Endothelial cell of hepatic sinusoid (primary cell): ENCODE data around the gene STX12.

Experiments used
- in situ Hi-C: cut with HindIII; loops from 2 replicates; pipeline ENCODE4 v1.10.0; 2017; ENCODE audit warnings: low sequenced_read_pairs

STX12 gene

DNA sequence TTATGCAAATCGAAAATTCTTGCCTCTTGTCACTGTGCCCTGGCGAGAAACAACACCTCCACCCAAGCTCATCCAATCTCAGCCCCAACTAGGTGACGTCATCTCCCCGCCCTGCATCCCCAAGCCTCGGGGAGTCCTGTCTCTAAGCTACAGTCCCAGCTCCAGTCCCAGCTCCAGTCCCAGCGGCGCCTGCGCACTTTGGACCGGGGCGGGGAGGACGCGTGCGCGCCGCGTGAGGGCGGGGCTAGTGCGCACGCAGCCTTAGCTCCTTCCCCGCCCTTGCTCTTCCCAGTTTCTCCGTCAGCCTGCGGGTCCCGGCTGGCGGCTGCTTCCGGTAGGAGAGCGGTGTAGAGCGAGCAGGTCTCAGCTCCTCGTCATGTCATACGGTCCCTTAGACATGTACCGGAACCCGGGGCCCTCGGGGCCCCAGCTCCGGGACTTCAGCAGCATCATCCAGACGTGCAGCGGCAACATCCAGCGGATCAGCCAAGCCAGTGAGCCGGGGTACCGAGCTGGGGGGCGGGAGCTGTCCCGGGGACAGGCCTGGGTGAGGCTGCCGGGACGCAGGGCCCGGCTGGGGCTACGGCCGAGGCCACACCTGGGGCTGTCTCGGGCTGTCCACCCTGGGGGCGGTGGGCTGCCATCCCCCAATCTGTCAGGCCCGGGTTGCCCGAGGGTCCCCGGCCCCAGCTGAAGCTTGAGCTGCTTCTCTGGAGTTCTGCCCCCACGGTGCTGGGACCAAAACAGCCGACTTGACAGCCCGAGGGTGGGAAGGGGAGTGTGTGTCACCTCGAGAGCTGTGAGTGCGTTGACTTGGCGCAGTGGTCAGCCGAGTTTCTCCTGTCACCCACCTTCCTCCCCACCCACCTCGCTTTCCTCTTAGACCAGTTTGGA, at the start of gene STX12:
Gene STX12 (plus strand): TSS at position 288 of the 894 bp plus-strand sequence. CDS start 89 bp downstream, at position 377.
- in situ Hi-C loops = no loop called here

DNA sequence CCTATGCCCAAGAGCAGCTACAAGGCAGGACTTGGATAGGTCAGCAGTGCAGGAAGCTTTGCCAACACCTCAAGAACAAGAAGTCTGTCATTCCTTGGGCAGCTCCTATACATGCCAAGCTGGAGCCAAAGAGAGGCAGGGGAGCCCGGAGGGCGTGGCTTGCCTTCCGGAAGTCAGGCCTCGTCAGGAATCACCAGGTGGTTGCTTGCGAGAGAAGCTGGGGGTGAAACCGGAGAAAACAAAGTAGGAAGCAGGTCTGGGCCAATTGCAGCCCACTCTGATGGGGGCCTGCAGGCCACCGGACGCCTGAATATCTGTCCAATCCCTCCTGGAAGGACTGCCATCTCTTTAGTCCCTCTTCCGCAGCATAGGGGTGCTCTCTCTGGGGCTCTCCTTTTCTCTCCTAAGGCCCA, 48.1 kb upstream of the STX12 start:
- in situ Hi-C loops = no loop called here

DNA sequence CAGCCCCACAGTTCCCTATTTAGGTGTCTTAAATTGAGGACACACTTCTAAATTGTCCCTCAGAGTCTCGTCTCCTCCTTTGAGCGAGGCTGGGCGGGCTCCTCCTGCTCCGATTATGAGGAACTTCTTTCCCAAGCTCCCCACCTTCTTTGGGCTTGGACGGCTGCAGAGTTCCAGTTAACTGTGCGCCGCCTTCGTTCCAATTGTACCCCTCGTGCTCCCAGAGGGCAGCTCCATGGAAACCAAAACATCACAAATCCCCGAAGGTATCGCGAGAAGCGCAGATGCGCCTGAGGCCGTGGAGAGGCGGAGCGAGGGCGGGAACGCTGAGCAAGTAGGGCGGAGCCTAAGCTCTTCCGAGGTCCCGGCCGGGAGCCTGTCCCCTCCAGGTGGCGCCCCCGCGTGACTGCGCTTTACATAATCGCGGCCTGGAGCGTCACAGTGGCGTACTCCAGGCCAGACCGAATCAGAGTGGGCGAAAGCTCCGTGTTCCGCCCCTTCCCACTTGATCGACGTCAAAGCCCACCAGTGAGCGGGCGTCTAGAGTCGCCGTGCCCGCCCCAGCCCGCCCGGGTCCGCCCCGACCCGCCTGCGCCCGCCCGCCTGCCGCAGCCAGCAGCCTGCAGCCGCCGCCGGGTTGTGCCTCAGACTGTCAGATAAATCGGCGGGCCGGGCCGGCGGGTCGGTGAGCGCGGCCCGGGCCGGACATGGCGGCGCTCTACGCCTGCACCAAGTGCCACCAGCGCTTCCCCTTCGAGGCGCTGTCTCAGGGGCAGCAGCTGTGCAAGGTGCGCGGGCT, 47.4 kb upstream of the STX12 start, which contains the start of gene FAM76A:
Gene FAM76A (plus strand): TSS at position 588 of the 799 bp plus-strand sequence. CDS start 120 bp downstream, at position 708.
- in situ Hi-C loops = no loop called here

DNA sequence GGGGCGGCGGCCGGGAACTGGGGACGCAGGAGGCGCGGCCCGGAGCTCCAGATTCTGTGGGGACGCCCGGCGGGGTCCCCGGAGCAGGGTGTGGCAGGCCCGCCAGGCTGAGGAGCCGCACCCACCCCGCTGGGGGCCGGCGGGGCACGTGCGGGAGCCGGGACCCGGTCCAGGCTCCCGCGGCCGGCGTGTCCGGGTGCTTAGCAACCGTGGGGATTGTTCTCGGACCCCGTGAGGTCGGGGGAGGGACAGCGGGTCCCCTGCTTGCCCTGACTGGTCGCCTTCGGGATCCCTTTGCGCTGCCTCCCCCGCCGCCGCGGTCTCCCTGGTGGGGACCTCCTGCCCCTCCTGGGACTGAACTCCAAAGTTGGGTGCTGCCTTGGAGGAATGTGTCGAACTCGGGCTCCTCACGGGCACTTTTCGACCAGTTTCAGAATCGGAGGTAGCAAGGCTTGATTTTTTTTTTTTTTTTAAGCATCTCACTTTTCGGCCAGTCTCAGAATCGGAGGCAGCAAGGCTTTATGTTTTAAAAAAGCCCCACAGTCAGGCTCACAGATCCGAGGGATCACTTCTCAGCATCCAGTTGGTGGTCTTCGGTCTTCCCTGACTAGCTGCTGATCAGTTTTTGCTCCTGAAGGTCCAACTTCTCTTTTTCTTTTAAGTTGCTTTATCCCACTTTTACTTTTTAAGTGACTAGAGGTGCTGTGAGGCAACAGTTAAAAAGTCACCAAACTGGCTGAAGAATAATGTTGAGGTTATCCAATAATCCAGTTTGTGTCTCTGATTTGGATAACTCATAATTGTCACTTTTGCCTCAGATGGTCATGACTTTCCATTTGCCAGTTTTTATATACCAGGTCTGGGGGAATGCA, 46.6 kb upstream of the STX12 start:
- in situ Hi-C loops = no loop called here

DNA sequence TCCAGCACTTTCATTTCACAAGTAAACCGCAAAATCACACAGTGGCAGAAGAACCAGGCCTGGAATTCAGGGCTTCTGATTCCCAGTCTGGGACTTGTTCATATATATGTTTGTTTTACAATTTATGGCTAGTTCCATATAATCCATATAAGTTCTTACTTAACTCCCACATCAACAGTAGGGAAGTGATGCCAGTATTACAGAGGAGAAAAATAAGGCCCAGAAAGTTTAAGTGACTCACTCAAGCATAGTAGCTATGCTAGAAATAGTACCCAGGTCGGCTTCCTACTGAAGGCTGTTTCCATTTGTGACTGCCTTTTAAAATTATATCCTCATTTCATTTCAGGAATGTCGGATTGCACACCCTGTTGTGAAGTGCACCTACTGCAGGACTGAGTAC, 45.9 kb upstream of the STX12 start:
- in situ Hi-C loops = no loop called here

DNA sequence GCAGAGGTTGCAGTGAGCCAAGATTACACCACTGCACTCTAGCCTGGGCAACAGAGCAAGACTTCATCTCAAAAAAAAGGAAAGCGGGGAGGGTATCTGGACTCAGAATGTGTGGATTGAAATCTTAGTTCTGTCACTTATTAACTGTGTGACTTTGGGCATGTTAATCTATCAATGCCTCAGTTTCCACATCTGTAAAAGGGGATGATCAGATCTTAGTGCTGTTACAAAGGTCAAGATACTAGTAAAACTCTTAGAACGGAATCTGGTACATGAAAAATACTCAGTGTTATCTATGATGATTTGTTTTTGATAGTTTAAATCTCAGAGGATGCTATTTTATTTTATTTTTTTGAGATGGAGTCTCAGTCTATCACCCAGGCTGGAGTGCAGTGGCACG, 36.8 kb upstream of the STX12 start:
- in situ Hi-C loops = no loop called here

DNA sequence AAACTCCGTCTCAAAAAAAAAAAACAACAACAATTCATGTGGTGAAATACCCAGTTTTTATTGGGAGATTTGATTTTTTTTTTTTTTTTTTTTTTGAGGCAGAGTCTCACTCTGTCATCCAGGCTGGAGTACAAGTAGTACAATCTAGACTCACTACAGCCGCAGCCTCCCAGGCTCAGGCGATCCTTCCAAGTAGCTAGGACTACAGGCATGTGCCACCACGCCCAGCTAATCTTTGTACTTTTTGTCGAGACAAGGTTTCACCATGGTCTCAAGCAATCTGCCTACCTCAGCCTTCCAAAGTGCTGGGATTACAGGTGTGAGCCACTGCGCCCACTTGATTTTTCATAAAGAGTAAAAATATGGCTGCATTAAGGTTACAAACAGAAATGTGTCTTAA, 31.9 kb upstream of the STX12 start:
- in situ Hi-C loops = no loop called here

DNA sequence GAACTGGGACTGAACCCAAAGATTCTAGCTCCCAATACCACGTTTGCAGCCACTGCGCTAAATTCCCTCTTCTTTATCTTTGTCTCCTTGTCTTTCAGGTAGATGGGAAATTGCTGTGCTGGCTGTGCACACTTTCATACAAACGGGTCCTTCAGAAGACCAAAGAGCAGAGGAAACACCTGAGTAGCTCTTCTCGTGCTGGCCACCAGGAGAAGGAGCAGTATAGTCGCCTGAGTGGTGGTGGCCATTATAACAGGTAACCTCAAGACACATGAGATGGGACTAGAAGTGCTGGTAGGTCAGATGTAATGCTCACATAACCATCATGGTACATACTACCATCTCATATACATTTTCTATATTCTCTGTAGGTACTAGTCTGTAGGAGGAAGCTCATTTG, 28.5 kb upstream of the STX12 start:
- in situ Hi-C loops = no loop called here

DNA sequence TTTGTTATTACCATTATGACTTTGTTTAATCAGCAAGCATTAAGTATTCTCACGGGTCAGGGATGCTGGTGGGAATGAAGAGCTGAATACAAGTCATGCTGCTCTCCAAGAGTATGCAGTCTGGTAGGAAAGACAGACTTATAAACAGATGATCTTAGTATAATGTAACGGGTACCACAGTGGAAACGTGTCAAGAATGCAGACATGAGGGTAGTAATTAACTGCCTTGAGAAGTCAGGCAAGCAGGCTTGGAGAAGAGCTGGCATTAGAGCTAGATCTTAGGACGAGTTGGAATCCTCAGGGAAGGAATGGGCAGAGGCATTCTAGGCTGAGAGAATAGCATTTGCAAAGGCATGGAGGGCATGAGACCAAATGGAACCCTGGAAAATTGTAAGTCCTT, 27.6 kb upstream of the STX12 start:
- in situ Hi-C loops = no loop called here

DNA sequence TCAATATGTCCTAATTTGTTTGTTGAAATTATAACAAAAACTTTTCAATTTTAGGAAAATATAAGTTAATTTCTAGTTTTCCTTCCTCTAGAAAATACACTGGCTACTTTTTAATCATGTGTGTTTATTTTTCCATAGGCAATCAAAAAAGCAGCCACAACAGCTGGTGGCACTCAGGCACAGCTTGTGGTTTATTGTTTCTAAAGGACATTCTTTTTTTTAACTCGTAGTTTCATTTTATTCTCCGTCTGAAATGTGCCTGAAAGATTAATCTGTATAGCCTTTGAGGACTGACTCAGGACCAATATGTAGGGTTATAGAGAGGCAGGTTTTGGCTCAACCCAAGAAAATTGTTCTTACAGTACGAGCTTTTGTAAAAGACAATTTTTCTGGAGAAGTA, 20.7 kb upstream of the STX12 start:
- in situ Hi-C loops = no loop called here

DNA sequence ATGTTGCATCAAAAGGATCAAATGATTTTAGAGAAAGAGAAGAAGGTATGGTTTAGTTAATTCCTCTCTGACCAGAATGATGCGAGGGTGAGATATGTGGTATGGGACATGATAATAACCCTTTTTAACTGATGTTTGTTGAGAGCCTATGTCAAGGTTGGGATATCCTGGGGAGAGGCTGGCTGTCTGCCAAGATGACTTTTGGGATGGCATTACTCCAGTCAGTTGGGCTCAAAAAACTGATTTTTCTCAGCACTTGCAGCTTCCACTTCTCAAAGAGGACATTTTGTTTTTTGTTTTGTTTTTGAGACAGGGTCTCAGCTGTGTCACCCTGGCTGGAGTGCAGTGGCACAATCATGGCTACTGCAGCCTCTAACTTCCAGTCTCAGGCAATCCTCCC, 17.7 kb upstream of the STX12 start:
- in situ Hi-C loops = no loop called here

DNA sequence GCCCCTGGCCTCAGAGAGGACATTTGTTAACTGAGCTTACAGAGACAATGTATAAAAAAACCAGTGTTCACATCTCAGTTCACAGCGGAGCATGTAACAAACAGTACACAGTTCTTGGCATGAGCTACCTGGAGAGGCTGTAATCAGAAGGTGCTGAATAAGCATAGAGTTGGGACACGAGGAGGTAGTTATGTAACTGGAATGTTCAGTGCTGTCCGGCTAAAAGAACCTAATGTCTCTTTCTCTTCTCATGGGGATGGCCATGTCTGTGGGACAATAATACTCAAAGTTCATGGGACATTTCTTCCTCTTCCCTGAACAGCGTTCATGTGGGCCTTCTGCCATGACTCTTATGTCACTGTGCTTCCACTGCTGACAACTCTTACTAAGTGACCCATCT, 17.2 kb upstream of the STX12 start:
- in situ Hi-C loops = no loop called here

DNA sequence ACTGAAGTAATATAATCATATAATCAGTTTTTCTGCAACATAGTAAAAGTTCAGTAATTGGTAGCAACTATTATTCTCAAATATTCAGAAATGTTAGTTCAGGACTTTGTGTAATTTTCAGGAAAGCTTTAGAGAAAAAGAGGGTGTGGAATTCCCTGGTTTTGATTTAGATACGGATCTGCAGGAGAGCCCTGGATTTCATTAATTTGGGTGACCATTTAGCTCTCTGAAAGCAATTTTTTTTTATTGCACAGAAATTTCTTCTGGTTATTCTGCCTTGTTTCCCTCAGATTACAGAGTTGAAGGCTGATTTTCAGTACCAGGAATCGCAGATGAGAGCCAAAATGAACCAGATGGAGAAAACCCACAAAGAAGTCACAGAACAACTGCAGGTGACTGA, 13.8 kb upstream of the STX12 start:
- in situ Hi-C loops = no loop called here

DNA sequence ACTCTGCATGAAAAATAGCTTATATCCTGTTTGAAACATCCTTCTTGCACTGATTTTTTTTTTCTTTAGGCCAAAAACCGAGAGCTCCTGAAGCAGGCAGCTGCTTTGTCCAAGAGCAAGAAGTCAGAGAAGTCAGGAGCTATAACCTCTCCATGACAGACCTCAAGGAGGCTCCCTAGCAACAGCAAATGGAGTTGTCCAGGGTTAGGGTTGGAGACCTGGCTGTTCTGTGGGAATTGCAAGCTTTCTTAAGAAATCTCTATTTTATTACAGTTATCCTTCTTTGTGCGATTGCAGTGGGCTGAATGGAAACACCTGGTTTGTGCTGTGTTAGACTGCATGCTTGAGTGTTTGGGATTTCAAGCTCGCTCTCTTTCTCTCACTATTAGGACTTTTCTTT, 12.6 kb upstream of the STX12 start:
- in situ Hi-C loops = no loop called here

DNA sequence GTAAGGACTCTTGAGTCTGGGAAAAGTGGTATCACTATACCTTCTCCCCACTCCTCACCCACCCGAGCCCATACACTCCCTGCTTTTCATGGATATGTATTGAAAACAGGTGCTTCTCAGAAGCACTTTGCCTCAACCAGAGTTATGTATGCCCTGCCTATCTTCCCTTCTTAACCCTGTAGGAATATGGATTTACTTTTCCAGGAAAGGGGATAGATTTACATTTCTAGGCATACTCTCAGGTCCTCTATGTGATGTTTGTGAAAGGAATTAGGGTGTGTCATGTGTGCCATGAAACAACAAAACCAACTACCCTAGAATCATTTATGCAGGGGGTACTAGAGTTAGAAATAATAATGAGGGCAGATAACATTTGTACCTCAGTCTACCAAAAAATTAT, 11.0 kb upstream of the STX12 start:
- in situ Hi-C loops = no loop called here

DNA sequence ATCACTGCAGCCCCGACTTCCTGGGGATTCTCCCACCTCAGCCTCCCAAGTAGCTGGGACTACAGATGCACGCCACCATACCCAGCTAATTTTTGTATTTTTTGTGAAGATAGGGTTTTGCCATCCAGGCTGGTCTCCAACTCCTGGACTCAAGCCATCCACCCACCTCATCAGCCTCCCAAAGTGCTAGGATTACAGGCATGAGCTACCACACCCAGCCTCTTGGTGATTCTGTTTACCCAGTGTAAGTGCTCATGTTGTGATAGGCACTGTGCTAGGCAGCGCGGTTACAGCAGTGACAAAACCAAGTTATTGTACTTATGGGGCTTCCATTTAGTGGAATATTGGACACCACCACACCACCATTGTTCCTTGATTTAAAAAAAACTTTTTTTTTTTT, 9.7 kb upstream of the STX12 start:
- in situ Hi-C loops = no loop called here

DNA sequence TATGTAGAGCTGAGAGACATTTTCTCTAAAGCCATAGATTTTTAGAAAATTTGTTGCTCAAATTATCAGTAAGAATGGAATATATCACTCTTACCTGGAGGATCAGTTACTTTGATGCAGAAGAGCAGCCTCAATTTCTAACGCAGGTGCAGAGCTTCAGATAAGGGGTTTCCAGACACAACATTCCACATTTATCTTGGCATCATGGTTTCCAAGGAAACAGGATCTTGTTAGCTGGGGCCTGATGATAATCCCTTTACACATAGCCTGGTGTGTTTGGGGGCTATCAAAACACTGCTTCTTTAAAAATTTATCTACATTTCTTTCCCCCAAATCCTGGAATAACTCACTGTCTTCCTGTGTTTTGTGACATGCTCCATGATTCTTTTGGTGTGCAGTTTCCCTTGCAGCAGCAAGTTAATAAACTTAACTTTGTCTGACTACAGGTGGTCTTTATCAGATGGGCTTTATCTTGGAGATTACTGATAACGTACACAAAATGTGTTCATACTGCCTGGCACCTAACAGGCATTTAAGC, 2.7 kb upstream of the STX12 start:
- in situ Hi-C loops = no loop called here

DNA sequence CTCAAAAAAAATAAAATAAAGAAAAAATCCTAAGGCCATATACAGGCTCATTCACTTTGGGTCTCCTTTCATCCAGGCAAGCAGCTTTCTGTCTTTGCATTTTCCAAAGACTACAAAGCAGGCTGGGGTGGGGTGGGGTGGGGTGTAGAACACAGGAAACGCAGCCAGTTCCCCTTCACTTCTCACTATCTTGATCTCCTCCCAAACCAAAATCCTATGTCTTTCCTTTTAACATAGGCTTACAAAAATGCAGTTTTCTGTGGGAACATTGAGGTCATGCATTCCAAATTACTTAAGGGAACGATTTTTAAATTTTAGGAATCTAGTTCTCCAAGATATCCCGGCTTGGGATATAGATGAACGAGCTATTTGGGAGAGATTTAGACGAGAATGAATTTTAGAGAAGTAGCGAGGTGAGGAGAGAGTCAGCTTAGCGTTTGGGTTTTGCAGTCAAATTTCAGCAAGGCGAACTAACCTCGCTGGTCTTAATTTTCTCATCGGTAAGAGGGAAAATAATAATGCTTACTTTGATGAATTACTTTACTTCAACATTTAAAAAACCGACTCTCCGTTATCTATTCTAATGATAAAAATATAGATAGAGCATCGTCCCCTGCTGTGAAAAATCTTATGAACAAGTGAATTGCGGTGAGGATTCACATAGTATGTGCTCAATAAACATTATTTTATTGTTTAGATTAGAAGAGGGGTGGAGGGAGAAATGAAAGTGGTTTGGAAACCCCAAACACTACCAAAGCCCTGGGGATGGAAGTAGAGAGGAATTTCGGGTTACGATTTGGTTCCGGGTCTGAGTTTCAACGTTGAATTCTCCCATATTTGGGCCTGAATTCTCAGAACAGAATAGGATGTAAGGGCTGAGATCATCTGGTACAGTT, 735 bp upstream of the STX12 start:
- in situ Hi-C loops = no loop called here

DNA sequence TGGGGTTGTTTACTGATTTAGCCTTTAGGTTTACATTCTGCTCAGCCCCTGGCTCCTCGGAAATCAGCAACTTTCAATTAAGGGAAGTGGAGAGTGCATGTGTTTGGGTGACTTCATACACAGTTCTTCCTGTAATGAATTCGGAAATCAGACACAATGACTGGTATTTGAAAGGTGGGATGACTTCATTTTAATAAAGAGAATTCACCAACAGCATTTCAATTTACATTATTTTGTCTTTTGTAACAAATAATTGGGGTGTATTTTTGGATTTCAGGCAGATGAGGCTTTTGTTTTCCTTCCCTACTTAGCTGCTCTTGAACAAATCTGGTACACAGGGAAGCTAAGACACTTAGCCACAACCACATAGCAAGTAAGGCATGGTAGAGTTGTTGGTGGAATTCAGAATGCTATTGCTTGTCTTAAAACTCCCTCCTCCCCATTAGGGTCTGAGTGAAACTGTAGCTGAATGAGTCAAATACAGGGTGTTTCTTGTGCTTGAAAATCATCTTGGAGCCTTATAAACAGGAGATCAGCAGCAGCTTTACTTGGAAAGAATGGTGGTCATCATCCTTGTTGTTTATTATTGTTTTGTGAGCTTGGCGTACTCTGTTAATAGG, 917 bp downstream of the STX12 start:
- in situ Hi-C loops = no loop called here
